ENCODE results near the gene MICAL2. TPM values are rescaled to one million over a fixed set of nuclear protein-coding genes. Genes with fewer than 3 reads are reported as not detected.

MICAL2 gene
- total RNA-seq, 1 donor from 2014 or later, result 510 TPM

DNA sequence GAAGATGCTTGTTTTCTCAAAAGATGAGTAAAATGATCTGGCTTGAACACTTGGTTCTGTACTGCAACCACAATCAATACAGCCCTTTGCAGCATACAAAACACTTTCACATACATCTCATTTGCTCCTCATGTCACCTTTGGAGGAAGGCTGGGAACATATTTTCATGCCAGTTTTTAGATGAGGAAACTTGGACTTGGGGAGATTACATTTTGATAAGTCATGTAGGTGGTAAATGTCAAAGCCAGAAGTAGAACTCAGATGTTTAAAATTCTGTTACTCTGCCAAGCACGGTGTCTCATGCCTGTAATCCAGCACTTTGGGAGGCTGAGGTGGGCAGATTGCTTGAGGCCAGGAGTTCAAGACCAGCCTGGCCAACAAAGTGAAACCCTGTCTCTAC lies 121.8 kb downstream of the MICAL2 start:
- no peaks in the 10 kb centered on the region for H3K9me3 Mint-ChIP-seq
- no peak for DNase-seq
- H3K4me1 Mint-ChIP-seq, result peaks cover 49% of the 10 kb centered on the region
- H3K36me3 Mint-ChIP-seq (ENCODE audit: low read depth), result peaks cover 90% of the 10 kb centered on the region
- H3K4me3 Mint-ChIP-seq, result no peak overlapping the region
- H3K27me3 Mint-ChIP-seq, result no peaks in the 10 kb centered on the region
- peak overlapping the region; percentile 6 for H3K27ac Mint-ChIP-seq
- intact Hi-C loops (cut with micrococcal nuclease), result no loop called here

- DNase-seq, result no peak
- Mint-ChIP-seq H3K4me3 (no peak overlapping the region), H3K27ac (no peak overlapping the region), H3K27me3 (no peaks in the 10 kb centered on the region), H3K4me1 (peaks cover 49% of the 10 kb centered on the region), H3K9me3 (no peaks in the 10 kb centered on the region), H3K36me3 (ENCODE audit: low read depth) (peaks cover 85% of the 10 kb centered on the region)
- intact Hi-C loops (cut with micrococcal nuclease), result no loop called here
Observed at GRCh38 chr11:12232817-12233601, 122.6 kb downstream of the MICAL2 start.

DNA sequence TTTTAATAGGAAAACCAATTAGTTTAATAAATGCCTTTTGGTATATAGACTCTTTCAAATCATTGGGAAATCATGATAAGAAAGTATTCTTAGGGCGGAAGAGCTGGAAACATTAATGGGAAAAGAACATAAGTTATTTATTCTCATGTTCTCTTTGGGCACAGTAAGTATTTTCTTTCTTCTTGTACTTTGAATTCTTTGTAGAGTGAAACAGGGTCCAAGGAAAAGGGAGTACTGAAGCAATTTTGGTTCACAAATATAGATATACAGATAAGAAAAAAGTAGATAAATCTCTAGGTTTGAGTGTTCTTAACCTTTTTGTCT lies 123.2 kb downstream of the MICAL2 start:
- H3K9me3 Mint-ChIP-seq, result no peaks in the 10 kb centered on the region

DNA sequence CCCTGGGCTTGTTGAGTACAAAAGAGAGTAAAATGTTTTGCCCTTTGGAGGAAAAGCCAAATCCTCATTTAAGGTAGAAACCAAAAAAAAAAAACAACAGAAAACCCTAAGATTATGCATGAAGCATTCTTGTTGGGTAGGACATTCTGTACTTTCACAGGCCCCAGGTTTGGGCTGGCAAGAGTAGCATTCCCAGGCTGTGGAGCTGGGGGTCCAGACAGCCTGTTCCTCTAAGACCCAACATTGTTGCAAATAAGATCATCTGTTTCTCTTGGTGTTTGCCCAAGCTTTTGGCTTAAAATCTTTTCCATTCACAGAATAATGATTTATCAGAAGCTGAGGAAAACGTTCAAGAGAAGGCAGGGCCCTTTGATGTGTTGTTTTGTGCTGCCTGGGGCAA lies 123.8 kb downstream of the MICAL2 start:
- DNase-seq, result no peak
- Mint-ChIP-seq H3K27ac (peak overlapping the region; percentile 98), H3K4me3 (no peak overlapping the region), H3K36me3 (ENCODE audit: low read depth) (peaks cover 86% of the 10 kb centered on the region), H3K27me3 (no peaks in the 10 kb centered on the region), H3K4me1 (peaks cover 49% of the 10 kb centered on the region), H3K9me3 (no peaks in the 10 kb centered on the region)
- intact Hi-C loops (cut with micrococcal nuclease), result no loop called here

More for the DNA sequence above, 123.2 kb downstream of the MICAL2 start:
- DNase-seq, result no peak
- Mint-ChIP-seq H3K4me3 (no peak overlapping the region), H3K36me3 (ENCODE audit: low read depth) (peaks cover 85% of the 10 kb centered on the region), H3K4me1 (peaks cover 48% of the 10 kb centered on the region), H3K27me3 (no peaks in the 10 kb centered on the region), H3K27ac (no peak overlapping the region)
- intact Hi-C loops (cut with micrococcal nuclease), result no loop called here

- H3K27me3 Mint-ChIP-seq, result no peaks in the 10 kb centered on the region
- H3K9me3 Mint-ChIP-seq, result no peaks in the 10 kb centered on the region
- peak overlapping the region; percentile 98 for H3K27ac Mint-ChIP-seq
- H3K36me3 Mint-ChIP-seq (ENCODE audit: low read depth), result peaks cover 85% of the 10 kb centered on the region
- H3K4me3 Mint-ChIP-seq, result peak overlapping the region; percentile 15
- intact Hi-C loops (cut with micrococcal nuclease), result no loop called here
- no peak for DNase-seq
- H3K4me1 Mint-ChIP-seq, result peaks cover 51% of the 10 kb centered on the region
Observed at GRCh38 chr11:12235080-12235479, 124.7 kb downstream of the MICAL2 start.

GRCh38 chr11:12235553-12235946 lies 125.2 kb downstream of the MICAL2 start:
- Mint-ChIP-seq H3K9me3 (no peaks in the 10 kb centered on the region), H3K36me3 (ENCODE audit: low read depth) (peaks cover 83% of the 10 kb centered on the region), H3K27ac (peak overlapping the region; percentile 98), H3K27me3 (no peaks in the 10 kb centered on the region), H3K4me1 (peaks cover 51% of the 10 kb centered on the region), H3K4me3 (peak overlapping the region; percentile 77)
- intact Hi-C loops (cut with micrococcal nuclease), result no loop called here
- DNase-seq, result peak; percentile 63

DNA sequence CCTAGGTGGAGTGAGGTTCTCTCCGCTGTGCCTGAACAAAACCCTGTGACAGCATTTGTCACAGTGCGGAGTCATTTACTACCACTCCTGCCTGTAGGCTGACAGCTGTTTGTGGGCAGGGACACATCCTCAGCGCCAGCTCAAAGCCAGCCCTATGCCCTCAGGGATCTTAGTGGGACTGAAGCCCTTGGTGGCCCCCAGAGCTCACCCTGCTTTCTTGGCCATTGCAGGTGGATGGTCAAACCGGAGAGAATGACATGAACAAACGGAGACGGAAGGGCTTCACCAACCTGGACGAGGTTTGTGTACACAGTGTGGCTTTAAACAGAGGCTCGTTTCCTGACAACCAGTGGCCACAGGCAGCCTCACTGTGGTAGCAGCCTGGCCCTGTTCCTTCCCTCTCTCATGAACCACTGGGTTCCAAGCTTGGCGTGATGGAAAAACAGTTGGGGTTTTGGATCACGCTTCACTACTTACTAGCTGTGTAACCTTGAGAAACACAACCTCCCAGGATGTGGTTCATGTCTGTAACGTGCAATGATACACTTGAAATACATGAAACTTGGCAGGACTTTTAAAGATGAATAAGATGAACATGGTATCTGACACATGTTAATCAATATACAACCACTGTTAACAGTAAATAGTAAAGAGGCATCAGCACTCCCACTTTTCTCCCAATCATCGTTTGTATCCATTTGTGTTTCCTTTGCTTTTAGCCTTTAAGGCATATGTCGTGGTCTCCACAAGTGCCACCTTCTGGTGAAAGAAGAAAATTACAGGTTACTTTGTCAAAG lies 125.8 kb downstream of the MICAL2 start:
- Mint-ChIP-seq H3K9me3 (no peaks in the 10 kb centered on the region), H3K36me3 (ENCODE audit: low read depth) (peaks cover 81% of the 10 kb centered on the region), H3K27ac (peak overlapping the region; percentile 98), H3K4me1 (peaks cover 54% of the 10 kb centered on the region), H3K4me3 (peak overlapping the region; percentile 77), H3K27me3 (no peaks in the 10 kb centered on the region)
- DNase-seq, result peak; percentile 91
- intact Hi-C loops (cut with micrococcal nuclease), result loop anchor here (1.0 to 2.0 kb wide), 9 partner anchors 12 to 189 kb away; no protein-coding TSS in a partner anchor

- H3K27ac Mint-ChIP-seq, result peak overlapping the region; percentile 98
- peaks cover 55% of the 10 kb centered on the region for H3K4me1 Mint-ChIP-seq
- H3K27me3 Mint-ChIP-seq, result no peaks in the 10 kb centered on the region
- intact Hi-C loops (cut with micrococcal nuclease), result loop anchor here (1.0 to 2.0 kb wide), 9 partner anchors 12 to 189 kb away; no protein-coding TSS in a partner anchor
- H3K9me3 Mint-ChIP-seq, result no peaks in the 10 kb centered on the region
- peak overlapping the region; percentile 77 for H3K4me3 Mint-ChIP-seq
- H3K36me3 Mint-ChIP-seq (ENCODE audit: low read depth), result peaks cover 81% of the 10 kb centered on the region
- no peak for DNase-seq
Observed at GRCh38 chr11:12236744-12237101, 126.3 kb downstream of the MICAL2 start.

- intact Hi-C loops (cut with micrococcal nuclease), result loop anchor here (2.0 kb wide), 2 partner anchors 43 kb away; no protein-coding TSS in a partner anchor
- H3K27me3 Mint-ChIP-seq, result no peaks in the 10 kb centered on the region
- H3K27ac Mint-ChIP-seq, result peak overlapping the region; percentile 98
- no peak for DNase-seq
- no peaks in the 10 kb centered on the region for H3K9me3 Mint-ChIP-seq
- peaks cover 82% of the 10 kb centered on the region for H3K36me3 Mint-ChIP-seq (ENCODE audit: low read depth)
- no peak overlapping the region for H3K4me3 Mint-ChIP-seq
- peaks cover 57% of the 10 kb centered on the region for H3K4me1 Mint-ChIP-seq
Observed at GRCh38 chr11:12237381-12237784, 127.0 kb downstream of the MICAL2 start.

- Mint-ChIP-seq H3K9me3 (no peaks in the 10 kb centered on the region), H3K36me3 (ENCODE audit: low read depth) (peaks cover 83% of the 10 kb centered on the region), H3K4me1 (peaks cover 60% of the 10 kb centered on the region), H3K27ac (peak overlapping the region; percentile 28), H3K27me3 (no peaks in the 10 kb centered on the region), H3K4me3 (no peak overlapping the region)
- DNase-seq, result no peak
- intact Hi-C loops (cut with micrococcal nuclease), result no loop called here
Observed at GRCh38 chr11:12238420-12238819, 128.0 kb downstream of the MICAL2 start.

DNA sequence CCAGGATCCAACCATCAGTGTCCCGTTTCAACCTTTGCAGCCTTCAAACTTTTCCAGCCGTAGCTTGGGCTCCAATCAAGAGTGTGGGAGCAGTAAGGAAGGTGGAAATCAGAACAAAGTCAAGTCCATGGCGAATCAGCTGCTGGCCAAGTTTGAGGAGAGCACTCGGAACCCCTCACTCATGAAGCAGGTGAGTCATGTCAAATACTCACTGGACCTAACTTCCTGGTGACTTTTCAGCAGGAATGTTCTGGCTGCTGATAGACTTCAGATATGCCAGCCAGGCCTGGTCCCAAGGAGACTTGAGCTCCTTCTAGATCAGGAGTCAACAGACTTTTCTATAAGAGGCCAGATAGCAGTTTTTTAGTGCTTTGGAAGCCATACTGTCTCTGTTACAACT lies 129.0 kb downstream of the MICAL2 start:
- peaks cover 83% of the 10 kb centered on the region for H3K36me3 Mint-ChIP-seq (ENCODE audit: low read depth)

DNA sequence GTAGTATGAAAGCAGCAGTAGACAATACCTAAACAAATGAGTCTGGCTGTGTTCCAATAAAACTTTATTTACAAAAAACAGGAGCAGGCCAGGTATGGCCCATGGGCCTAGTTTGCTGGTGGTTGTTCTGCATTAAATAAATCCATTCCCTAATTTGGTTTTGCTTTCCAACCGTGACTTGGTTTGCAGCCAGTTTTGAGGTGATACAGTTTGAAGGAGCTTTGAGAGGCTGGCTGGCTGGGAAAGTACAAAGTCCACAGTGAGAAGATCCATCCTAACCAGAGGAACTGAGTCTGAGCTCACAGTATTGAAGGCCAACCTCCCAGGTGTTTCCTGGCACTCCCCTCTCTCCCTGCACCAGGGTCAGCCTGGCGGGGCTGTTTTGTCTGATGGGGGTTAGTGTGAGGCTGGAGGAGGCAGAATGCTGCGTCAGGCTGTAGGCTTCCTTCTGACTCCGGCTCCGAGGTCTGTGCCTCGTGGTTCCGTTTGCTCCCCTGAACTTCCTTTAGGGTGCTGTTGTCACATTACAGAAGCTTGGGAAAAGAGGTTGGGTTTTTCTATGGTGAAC lies 129.5 kb downstream of the MICAL2 start:
- DNase-seq, result no peak
- Mint-ChIP-seq H3K4me3 (no peak overlapping the region), H3K27ac (peak overlapping the region; percentile 28), H3K4me1 (peaks cover 57% of the 10 kb centered on the region), H3K27me3 (no peaks in the 10 kb centered on the region), H3K9me3 (no peaks in the 10 kb centered on the region), H3K36me3 (ENCODE audit: low read depth) (peaks cover 83% of the 10 kb centered on the region)
- intact Hi-C loops (cut with micrococcal nuclease), result no loop called here

More for the DNA sequence above, 129.0 kb downstream of the MICAL2 start:
- DNase-seq, result no peak
- intact Hi-C loops (cut with micrococcal nuclease), result no loop called here
- Mint-ChIP-seq H3K27me3 (no peaks in the 10 kb centered on the region), H3K27ac (peak overlapping the region; percentile 8), H3K4me3 (no peak overlapping the region), H3K4me1 (peaks cover 60% of the 10 kb centered on the region), H3K9me3 (no peaks in the 10 kb centered on the region)

DNA sequence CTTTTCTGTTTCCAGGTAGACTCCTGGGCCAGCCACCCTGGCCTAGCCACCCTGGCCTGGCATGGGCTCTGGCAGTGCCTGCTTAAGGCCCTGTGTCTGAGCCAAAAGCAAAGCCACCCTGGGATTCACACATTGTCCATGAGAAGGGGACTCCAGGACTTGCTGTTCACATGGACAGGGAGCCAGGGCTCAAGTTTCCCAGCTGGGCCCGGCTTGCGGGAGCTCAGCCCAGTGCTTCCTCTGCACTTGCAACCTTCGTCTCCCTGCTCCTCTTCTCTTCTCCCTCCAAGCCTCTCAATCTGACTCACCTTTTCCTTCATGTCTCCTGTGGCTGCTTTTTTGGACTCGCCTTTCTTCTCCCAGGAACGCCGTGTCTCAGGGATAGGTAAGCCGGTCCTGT lies 130.3 kb downstream of the MICAL2 start:
- Mint-ChIP-seq H3K36me3 (ENCODE audit: low read depth) (peaks cover 76% of the 10 kb centered on the region), H3K4me1 (peaks cover 49% of the 10 kb centered on the region)
- intact Hi-C loops (cut with micrococcal nuclease), result no loop called here

DNA sequence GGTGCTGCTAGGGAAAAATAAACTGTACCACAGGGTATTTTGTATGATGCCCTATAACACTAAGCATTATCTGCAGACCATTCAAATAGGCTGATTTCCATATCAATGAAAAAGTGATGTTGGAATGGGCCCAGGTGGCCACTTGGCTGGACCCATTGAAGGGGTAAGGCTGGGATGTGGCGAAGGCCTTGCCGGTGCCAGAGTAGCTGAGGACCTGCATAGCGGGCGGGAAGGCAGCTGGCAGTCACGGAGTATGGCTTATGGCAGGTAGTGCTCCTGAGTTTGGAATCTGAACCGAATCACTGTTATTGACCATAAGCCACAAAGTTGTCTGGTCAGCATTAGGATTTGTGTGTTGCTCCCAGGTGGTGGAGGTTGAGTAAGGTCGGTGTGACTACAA lies 131.0 kb downstream of the MICAL2 start:
- Mint-ChIP-seq H3K4me3 (no peak overlapping the region), H3K36me3 (ENCODE audit: low read depth) (peaks cover 71% of the 10 kb centered on the region), H3K4me1 (peaks cover 42% of the 10 kb centered on the region), H3K27ac (no peak overlapping the region), H3K27me3 (no peaks in the 10 kb centered on the region), H3K9me3 (no peaks in the 10 kb centered on the region)
- intact Hi-C loops (cut with micrococcal nuclease), result no loop called here
- DNase-seq, result no peak

More for the DNA sequence above, 130.3 kb downstream of the MICAL2 start:
- Mint-ChIP-seq H3K4me3 (no peak overlapping the region), H3K27ac (peak overlapping the region; percentile 28), H3K9me3 (no peaks in the 10 kb centered on the region), H3K27me3 (no peaks in the 10 kb centered on the region)
- DNase-seq, result no peak

All from activated CD4-positive, alpha-beta T cell treated with anti-CD3 and anti-CD28 coated beads, Interleukin-2, amount 10 ng/mL, durations not matched to agents 24 days and 14 days (primary cell).